Measurements from ENCODE around the gene CCNQ.

GRCh38 chrX:153602601-153603000, 3.7 kb upstream of the CCNQ start:
- TF ChIP-seq EZH2 (IDR thresholded peaks at IDR 0.05; ENCODE audit: low read depth) (no peak), CTCF (conservative IDR thresholded peaks at IDR 0.05) (no peak)
